ENCODE data around the gene CD68.
"Not testable (repeated sequence)": the region's sequence is repeated elsewhere in the genome, so short reads cannot be mapped to it uniquely, and the experiment has no call there.

Gene CD68

DNA sequence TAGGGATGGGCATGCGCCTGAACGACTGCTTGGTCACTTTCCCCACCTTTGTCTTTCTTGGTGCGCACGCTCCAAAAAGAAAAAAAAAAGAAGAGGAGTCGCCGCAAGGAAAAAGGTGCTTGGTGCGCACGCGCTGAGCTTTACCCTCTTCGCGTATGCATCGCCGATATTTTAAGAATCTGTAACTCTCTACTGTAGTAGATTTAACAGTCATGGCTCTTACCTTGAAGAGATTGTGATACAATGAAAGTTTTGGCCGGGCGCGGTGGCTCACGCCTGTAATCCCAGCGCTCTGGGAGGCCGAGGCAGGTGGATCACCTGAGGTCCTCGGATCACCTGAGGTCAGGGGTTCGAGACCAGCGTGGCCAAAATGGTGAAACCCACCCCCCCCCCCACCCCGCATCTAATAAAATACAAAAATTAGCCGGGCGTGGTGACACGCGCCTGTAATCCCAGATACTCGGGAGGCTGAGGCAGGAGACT lies 35.9 kb downstream of the CD68 start:
- no peak for DNase-seq

DNA sequence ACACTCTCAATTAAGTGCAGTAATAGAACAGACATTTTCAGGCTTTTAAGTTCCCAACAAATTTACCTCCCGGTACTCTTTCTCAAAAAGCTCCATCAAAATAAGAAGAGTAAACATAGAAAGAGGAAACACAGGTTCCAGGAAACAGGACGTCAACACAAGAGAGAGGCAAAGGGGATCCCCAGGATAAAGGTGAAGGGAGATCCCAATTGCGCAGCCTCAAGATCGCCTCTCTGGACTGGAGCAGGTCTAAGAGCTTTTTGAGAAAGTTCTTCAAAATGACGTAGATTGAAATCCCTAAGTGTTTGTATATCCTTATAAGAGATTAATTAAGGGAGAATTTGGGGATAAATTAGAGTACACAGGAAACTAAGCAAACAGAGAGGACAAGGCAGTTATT lies 39.2 kb downstream of the CD68 start:
- no peak for DNase-seq

DNA sequence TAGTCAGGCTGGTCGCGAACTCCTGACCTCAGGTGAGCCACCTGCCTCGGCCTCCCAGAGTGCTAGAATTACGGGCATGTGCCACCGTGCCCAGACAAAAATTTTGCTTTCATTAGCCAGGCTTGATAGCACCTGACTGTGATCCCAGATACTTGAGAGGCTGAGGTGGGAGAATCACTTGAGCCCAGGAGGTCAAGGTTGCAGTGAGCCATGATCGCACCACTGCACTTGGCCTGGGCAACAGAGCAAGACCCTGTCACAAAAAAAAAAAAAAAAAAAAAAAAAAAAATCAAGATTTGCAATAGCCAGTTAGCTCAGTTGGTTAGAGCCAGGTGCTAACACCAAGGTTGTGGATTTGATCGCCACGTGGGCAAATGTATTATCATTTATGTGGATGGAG lies 41.4 kb downstream of the CD68 start:
- DNase-seq, result no peak

DNA sequence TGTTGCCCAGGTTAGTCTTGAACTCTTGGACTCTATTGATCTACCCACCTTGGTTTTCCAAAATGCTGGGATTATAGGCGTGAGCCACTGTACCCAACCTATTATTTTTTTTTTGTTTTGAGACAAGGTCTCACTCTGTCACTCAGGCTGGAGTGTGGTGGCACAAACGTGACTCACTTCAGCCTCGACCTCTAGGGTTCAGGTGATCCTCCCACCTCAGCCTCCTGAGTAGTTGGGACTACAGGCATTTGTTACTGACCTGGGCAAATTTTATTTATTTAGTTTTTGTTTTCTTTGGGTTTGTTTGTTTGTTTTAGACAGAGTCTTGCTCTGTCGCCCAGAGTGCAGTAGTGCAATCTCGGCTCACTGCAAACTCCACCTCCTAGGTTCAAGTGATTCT lies 44.2 kb downstream of the CD68 start:
- no peak for DNase-seq

DNA sequence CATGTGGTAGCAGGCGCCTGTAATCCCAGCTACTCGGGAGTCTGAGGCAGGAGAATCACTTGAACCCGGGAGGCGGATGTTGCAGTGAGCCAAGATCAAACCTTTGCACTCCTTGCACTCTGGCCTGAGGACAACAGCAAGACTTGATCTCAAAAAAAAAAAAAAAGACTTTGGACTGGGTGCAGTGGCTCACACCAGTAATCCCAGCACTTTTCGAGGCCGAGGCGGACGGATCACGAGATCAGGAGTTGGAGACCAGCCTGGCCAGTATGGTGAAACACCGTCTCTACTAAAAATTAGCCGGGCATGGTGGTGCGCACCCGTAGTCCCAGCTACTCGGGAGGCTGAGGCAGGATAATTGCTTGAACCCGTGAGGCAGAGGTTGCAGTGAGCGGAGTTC lies 46.3 kb downstream of the CD68 start:
- DNase-seq, result not testable (repeated sequence)

DNA sequence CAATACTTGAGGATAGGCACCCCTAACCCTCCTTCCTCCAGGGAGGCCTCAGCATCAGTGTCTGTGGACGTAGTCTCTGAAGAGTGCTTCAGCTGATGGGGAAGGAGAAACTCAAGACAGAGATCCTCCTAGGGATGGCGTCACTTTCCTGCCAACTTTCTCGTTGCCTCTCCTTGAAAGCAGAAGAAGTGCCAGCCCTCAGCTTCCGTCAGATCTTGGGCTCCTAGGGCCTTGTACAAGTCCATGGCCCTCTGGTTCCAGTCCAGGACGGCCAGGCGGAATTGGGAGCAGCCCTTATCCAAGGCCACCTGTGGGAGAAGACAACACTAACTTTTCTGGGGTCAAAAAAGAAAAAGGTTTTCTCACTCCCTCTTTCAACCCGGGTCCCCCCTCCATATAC lies 46.9 kb downstream of the CD68 start:
- DNase-seq, result no peak

DNA sequence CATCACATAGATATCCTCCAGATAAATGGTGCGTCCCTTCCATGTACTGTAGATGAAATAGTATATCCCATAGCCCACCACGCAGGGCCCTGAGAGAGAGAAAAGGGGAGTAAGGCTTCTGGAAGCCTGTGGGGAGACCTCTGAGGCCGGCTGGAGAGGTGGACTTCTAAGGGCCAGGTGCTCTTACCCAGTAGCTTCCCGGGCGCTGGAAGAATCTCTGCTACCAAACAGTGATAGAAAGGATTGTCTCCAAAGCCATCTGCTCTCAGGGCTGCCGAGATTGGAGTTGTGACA lies 47.5 kb downstream of the CD68 start:
- DNase-seq, result no peak

DNA sequence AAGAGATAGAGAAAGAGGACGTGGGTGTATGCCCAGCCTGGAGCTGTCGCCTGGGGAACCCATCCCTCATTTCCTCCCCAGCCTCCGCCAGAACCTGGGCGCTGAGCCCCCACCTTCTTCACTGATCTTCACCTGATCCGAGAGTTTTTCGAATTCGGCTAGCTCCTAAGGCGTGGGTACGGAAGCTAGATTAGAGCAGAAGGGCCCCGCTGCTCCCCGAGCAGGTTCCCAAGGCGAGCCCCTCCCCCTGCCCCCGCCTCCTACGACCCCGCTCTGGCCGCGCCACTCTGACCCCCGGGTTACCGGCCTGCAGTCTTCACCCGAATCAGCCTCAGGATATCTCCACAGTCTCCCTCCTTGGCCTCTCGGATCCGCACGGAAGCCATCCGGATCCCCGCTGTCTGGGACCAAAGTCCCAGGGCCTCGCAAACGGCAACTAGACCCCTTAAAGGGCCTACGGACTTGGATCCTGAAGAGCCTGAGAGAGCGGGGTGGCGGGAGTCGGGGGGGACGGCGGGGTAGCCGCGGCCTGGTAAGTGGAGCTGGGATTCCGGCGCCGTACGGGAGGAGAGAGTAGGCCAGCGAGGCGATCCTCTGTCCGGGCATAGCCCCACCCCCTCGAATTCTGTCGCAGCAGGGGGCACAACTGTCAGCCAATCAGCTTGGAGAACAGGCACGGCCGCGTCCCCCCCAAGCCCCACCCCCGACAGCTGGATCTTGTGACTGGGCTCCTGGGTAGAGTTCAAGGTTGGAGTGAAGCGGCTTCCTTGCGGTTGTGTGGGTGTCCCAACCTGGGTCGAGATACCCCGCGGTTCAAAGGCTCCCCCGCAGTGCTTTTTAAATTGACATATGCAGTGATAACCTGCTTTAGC lies 48.0 kb downstream of the CD68 start, which contains the start of gene SAT2:
Gene SAT2, minus strand, starts transcription at position 572 of the 872 bp plus-strand sequence. Its CDS starts 186 bp downstream, at position 386.
- DNase-seq, result peak; percentile 56 to 83

DNA sequence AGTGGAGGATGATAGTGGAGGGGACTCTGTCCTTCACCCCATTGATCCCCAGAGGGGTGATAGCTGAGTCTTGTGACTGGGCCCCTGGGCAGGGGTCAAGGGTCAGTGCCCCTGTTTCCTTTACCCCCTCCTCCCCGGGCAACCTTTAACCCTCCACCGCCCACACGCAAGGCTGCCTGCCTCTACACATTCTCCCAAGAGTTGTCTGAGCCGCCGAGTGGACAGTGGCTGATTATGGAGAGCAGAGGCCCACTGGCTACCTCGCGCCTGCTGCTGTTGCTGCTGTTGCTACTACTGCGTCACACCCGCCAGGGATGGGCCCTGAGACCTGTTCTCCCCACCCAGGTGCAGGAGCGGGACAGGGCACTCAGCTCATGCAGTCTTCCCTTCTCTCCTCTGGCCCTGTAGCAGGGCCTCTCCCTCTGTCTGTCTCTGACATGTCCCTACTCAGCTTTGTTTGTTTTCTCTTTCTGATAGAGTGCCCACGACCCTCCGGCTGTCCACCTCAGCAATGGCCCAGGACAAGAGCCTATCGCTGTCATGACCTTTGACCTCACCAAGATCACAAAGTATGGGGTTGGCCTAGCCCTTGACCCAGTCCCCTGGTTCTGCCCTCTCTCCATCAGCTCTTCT lies 50.6 kb downstream of the CD68 start, which contains the start of gene SHBG:
Gene SHBG, plus strand, starts transcription at position 197 of the 633 bp plus-strand sequence. Its CDS starts 38 bp downstream, at position 235.
- DNase-seq, result no peak
